ENCODE data around the gene RNF212.

The RNF212 gene

DNA sequence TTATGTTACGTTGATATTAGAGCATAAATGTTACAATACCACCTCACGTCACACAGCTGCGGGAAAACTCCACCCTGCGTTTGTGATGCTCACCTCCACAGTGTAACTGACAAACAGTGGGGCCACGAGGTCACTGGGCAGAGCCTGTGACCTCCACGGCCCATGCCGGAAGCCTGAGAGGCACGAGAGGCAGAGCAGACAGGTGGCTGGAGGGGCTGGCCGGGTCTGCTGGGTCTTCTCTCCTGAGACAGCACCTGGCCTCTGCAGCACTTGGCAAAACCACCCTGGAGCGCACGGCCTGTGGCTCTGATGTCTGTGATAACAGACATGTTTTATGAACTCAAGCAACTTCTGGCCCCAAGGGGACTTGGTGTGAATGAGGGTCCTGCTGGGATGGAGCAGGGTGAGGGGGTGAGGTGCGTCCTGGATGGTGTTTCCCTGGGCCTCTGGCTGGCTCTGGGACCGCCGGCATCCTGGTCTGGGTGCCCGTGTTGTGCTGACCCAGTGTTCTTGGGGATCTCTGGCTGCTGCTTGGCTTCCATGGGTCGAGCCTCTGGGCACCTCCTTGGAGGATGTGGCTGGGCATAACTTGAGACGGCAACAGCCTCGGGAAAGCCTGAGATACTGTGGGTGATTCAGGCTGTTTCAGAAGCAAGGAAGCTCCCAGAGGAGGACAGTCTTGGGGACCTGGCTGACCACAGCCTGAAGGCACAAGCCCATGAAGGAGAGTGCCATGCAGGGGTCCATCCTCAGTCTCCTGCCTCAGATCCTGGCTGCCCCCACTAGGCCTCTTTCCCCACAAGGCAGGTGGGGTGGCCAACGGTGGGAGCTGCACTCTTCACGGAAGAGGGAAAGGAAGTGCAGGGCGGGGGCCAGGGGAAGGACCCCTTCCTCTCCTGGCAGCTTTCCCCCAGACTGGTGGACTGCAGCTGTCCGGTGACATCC, 19.7 kb downstream of the RNF212 start:
- Histone ChIP-seq H3K9me3 (no peaks in the 10 kb centered on the region), H3K36me3 (no peaks in the 10 kb centered on the region), H3K27me3 (no peaks in the 10 kb centered on the region), H3K4me3 (ENCODE audit: low read depth in 1 of 2, low read length in 1 of 2) (no peak overlapping the region), H3K4me1 (ENCODE audit: control insufficient read depth in 1 of 2, insufficient read depth in 1 of 2, low read depth in 1 of 2, low read length in 1 of 2) (no peaks in the 10 kb centered on the region), H3K27ac (no peak overlapping the region)
- TF ChIP-seq, protein P1, sequence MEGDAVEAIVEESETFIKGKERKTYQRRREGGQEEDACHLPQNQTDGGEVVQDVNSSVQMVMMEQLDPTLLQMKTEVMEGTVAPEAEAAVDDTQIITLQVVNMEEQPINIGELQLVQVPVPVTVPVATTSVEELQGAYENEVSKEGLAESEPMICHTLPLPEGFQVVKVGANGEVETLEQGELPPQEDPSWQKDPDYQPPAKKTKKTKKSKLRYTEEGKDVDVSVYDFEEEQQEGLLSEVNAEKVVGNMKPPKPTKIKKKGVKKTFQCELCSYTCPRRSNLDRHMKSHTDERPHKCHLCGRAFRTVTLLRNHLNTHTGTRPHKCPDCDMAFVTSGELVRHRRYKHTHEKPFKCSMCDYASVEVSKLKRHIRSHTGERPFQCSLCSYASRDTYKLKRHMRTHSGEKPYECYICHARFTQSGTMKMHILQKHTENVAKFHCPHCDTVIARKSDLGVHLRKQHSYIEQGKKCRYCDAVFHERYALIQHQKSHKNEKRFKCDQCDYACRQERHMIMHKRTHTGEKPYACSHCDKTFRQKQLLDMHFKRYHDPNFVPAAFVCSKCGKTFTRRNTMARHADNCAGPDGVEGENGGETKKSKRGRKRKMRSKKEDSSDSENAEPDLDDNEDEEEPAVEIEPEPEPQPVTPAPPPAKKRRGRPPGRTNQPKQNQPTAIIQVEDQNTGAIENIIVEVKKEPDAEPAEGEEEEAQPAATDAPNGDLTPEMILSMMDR (IDR thresholded peaks at IDR 0.05), result no peak

DNA sequence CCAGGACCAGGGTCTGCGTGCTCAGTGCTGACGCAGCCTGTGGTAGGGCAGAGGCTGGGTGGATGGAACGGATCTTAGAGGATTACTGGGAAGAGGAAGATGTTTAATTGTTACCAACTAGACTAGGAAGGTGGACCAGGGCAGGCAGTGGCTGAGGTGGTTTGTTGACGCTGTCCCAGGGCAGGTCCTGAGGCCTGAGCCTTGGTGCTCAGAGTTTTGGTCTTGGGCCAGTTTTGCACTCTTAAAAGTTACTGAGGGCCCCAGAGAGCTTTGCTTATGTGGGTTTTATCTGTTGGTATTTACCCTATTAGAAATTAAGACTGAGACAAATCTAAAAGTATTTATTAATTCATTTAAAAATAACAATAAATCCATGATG, 20.4 kb downstream of the RNF212 start:
- H3K9me3 ChIP-seq, result no peaks in the 10 kb centered on the region
- no peaks in the 10 kb centered on the region for H3K36me3 ChIP-seq
- H3K4me1 ChIP-seq (ENCODE audit: control insufficient read depth in 1 of 2, insufficient read depth in 1 of 2, low read depth in 1 of 2, low read length in 1 of 2), result no peaks in the 10 kb centered on the region
- H3K27me3 ChIP-seq, result no peaks in the 10 kb centered on the region
- TF ChIP-seq, protein P1 (IDR thresholded peaks at IDR 0.05), result no peak
- no peak overlapping the region for H3K4me3 ChIP-seq (ENCODE audit: low read depth in 1 of 2, low read length in 1 of 2)
- no peak overlapping the region for H3K27ac ChIP-seq

DNA sequence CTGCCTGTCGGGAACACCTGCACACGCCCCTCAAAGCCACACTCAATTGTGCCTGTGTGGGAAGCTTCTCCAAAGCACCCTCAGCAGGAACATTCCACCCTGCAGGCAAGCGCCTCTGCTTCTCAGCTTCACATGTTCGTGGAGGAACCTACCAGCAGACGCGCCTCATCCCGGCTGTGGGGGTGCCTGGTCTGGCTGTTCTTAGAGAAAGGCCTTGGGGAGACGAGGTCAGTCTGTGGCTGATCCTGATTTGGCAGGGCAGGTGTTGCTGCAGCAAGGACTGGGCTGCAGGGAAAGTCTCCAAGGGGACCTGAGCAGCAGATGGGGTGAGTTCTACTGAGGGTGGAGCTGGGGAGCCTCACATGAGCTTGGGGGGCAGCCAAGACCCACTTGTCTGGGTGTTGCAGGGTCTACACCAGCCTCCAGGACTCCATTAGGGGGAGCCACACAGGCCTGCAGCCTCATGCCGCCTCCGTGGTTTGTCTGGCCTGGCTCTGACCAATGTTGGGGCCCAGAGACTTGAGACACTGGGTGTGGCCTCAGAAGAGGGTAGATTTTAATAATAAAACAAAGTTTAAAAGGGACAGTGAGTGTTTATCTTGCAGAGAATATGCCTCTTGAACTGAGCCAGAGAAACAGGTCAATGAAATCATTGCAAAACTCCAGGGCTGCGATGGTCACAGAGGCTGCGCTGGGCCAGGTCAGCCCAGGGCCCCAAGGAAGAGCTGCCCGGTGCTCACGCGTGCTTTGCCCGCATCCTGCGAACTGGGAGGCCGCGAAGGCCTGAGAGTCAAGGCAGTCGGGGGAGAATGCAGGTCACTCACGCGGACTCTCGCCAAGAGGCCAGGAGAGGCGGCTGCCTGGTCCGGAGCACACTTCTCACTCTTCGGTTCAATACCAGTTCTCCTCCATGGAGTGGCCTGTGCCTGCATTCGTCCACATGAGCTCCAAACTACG, 21.1 kb downstream of the RNF212 start:
- TF ChIP-seq, protein P1 (IDR thresholded peaks at IDR 0.05), result no peak

DNA sequence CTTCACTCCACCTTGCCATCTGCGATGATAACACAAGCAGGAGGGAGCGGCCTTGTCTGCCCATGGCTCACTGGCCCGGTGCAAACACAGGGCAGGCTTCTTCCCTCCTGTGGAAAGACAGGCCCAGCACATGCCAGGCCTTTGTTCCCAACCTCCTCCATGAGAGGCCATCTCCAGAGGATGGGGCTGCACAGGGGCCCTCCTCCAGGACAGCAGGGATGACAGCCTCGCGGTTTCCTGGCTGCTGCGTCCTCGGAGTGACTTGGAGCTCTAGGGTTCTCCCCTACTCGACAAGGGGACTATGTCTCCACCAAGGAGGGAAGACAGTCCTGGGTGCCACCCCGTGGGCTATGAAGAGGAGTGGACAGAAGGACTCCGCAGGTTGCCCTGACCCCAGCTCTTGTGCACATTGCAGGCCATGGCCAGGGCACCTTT, 21.8 kb downstream of the RNF212 start:
- Histone ChIP-seq H3K4me3 (ENCODE audit: low read depth in 1 of 2, low read length in 1 of 2) (no peak overlapping the region), H3K9me3 (no peaks in the 10 kb centered on the region), H3K36me3 (no peaks in the 10 kb centered on the region), H3K4me1 (ENCODE audit: control insufficient read depth in 1 of 2, insufficient read depth in 1 of 2, low read depth in 1 of 2, low read length in 1 of 2) (no peaks in the 10 kb centered on the region), H3K27ac (no peak overlapping the region), H3K27me3 (no peaks in the 10 kb centered on the region)
- TF ChIP-seq, protein P1 (IDR thresholded peaks at IDR 0.05), result no peak

More for the DNA sequence above, 21.1 kb downstream of the RNF212 start:
- Histone ChIP-seq H3K4me1 (ENCODE audit: control insufficient read depth in 1 of 2, insufficient read depth in 1 of 2, low read depth in 1 of 2, low read length in 1 of 2) (no peaks in the 10 kb centered on the region), H3K4me3 (ENCODE audit: low read depth in 1 of 2, low read length in 1 of 2) (no peak overlapping the region), H3K27me3 (no peaks in the 10 kb centered on the region), H3K9me3 (no peaks in the 10 kb centered on the region), H3K36me3 (no peaks in the 10 kb centered on the region), H3K27ac (no peak overlapping the region)

Measured in neutrophil (primary cell).